Measurements from ENCODE around the gene CA10.

Gene CA10

DNA sequence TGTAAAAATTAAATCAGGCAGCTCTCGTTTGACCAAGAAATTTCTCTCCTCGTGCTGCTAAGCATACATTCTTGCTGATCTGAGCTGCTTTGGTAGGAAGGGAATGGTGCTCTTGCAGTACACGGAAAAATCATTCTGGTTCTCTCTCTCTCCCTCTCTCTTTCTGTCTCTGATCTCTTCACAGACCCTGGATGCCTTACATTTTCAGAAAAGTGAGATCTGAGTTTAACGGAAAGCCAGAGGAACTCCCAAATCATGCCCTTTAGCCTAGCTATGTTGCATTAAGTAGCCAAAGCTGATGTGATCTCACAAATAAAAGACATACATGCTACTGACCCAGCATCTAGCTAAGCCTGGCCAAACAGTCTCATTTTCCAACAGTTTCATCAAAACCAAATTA, 4.0 kb downstream of the CA10 start:
- peaks cover 41% of the 10 kb centered on the region for H3K27me3 Mint-ChIP-seq
- peaks cover 6% of the 10 kb centered on the region for H3K4me1 Mint-ChIP-seq (ENCODE audit: low read depth)
- no peaks in the 10 kb centered on the region for H3K36me3 Mint-ChIP-seq (ENCODE audit: low read depth)
- no peak for DNase-seq
- H3K27ac Mint-ChIP-seq = no peak overlapping the region
- no peak overlapping the region for H3K4me3 Mint-ChIP-seq
- H3K9me3 Mint-ChIP-seq = no peaks in the 10 kb centered on the region

DNA sequence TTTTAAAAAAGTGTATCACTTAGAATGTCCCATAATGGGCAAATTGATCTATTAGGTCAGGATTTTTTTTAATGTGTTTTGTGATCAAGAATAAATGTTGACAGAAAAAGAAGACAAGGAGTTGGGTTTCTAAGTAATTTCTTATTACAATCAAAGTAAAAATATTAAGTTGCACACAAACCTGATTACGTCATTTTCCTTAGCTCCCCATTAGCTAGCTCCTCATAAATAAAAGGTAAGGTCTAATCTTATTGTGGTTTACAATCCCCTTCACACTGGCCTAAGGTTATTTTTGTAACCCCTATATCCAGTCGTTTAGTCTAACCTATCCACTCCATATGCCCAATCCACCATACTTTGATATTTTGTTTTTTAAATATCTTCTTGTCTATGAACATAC, 7.6 kb downstream of the CA10 start:
- Mint-ChIP-seq H3K9me3 (no peaks in the 10 kb centered on the region), H3K27ac (no peak overlapping the region), H3K4me1 (ENCODE audit: low read depth) (peaks cover 12% of the 10 kb centered on the region), H3K27me3 (peaks cover 10% of the 10 kb centered on the region), H3K4me3 (no peak overlapping the region), H3K36me3 (ENCODE audit: low read depth) (no peaks in the 10 kb centered on the region)
- no peak for DNase-seq

DNA sequence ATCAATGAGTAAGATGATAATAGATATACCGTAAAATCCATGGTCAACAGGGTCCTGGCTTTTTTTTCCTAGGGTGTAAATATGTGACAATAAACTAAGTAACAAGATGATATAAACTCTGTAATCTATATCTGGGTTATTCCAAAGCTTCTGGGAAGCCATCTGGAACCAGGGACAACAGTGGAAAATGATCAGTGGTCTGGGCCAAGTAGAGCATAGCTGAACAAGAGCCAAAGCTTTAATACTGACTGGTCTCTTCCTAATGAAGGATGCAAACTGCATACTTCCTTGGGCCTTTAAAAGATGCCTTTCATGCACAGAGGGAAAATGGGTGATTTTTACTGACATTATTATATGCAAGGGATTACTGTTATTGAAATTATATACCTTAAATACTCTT, 8.9 kb downstream of the CA10 start:
- H3K27ac Mint-ChIP-seq = no peak overlapping the region
- no peaks in the 10 kb centered on the region for H3K9me3 Mint-ChIP-seq
- no peaks in the 10 kb centered on the region for H3K36me3 Mint-ChIP-seq (ENCODE audit: low read depth)
- DNase-seq = no peak
- H3K4me3 Mint-ChIP-seq = no peak overlapping the region
- H3K4me1 Mint-ChIP-seq (ENCODE audit: low read depth) = peaks cover 12% of the 10 kb centered on the region
- H3K27me3 Mint-ChIP-seq = peaks cover 6% of the 10 kb centered on the region

DNA sequence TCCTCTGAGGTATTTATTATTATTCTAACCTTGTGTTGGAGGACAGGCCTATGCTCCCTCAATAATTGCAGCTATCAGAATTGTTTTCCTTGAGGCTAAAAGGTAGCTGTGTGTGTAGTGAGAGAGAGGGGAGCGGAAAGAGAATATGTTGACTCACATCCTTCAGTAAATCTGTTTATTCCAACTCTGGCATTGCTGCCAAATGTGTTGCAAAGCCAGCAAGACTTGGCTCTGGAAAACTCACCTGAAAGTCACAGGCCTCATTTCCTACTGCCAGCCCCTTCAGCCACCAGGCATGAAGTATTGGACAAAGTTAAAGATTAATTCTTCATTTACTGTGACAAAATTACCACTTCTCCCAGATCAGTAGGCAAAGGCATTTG, 9.6 kb downstream of the CA10 start:
- Mint-ChIP-seq H3K9me3 (no peaks in the 10 kb centered on the region), H3K4me3 (no peak overlapping the region), H3K27ac (no peak overlapping the region), H3K27me3 (peaks cover 4% of the 10 kb centered on the region), H3K4me1 (ENCODE audit: low read depth) (peaks cover 12% of the 10 kb centered on the region), H3K36me3 (ENCODE audit: low read depth) (no peaks in the 10 kb centered on the region)
- DNase-seq = no peak

DNA sequence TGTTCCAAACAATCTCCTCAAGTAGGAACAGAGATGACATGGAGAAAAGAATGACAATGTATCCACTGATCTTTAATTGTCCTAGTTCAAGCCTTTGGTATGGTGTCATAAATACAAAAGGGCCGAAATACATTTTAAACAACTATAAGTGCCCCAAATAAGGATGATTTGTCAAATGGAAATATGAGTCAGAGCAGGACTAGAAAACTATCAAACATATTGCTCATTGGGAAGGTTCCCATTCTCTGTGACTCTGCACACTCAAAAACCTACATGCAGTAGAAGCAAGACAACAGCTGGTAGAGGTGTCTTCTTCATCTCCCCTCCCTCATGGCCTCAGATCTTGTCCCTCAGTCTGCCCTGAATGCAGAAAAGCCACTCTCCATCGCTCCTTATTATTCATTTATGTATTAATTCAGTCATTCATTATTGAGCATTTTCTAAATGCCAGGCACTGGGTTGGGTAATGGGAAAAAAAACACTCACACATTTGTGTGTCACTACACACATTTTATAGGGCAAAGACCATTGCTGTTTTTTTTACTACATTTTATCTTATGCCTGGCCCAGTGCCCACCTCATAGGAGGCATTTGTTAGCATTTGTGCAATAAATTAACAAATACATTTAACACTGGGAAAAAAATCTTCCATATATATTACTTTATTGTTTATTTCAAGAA, 10.1 kb downstream of the CA10 start:
- Mint-ChIP-seq H3K4me1 (ENCODE audit: low read depth) (peaks cover 12% of the 10 kb centered on the region), H3K27me3 (peaks cover 4% of the 10 kb centered on the region), H3K9me3 (no peaks in the 10 kb centered on the region), H3K36me3 (ENCODE audit: low read depth) (no peaks in the 10 kb centered on the region), H3K27ac (peak overlapping the region; percentile 51), H3K4me3 (no peak overlapping the region)
- no peak for DNase-seq

DNA sequence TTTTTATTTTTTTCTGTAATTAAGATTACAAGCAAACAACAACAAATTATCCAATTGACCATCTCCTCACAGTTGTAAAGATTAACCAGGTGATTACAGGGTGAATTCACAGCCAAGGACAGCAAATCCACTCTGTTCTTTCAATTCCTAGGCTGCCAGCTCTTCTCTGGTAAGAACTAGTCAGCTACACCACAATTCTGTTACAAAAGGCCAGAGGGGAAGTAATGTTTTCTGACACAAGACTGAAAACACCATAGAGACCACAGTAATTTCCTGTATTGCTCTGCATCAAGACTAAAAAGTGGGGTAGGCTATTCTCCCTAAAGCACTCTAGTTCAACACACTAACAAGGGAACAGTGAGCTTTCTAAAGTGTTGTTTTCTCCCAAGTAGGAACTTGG, 10.6 kb downstream of the CA10 start:
- H3K27ac Mint-ChIP-seq = peak overlapping the region; percentile 51
- DNase-seq = no peak
- no peaks in the 10 kb centered on the region for H3K36me3 Mint-ChIP-seq (ENCODE audit: low read depth)

DNA sequence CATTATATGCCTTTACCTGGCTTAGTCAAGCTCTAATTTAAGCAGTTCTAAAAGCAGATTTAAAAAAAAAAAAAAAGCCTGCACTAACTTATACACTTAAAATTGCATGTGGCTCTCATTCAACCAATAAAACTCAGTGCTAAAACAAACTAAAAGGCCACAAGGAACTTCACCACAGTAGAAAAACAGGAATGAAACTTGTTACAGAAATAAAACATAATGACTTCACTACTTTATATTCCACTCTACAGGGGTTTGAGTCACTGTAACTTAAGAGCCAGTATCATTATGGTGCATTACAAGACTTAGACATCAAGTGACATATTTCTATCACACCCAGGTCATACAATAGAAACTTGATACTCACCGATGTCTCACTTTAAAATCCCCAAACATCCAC, 11.1 kb downstream of the CA10 start:
- peak overlapping the region; percentile 51 for H3K27ac Mint-ChIP-seq
- no peak overlapping the region for H3K4me3 Mint-ChIP-seq
- no peaks in the 10 kb centered on the region for H3K9me3 Mint-ChIP-seq
- peaks cover 4% of the 10 kb centered on the region for H3K27me3 Mint-ChIP-seq
- no peaks in the 10 kb centered on the region for H3K36me3 Mint-ChIP-seq (ENCODE audit: low read depth)
- no peak for DNase-seq
- H3K4me1 Mint-ChIP-seq (ENCODE audit: low read depth) = peaks cover 12% of the 10 kb centered on the region

More for the DNA sequence above, 10.6 kb downstream of the CA10 start:
- Mint-ChIP-seq H3K4me3 (no peak overlapping the region), H3K9me3 (no peaks in the 10 kb centered on the region), H3K4me1 (ENCODE audit: low read depth) (peaks cover 12% of the 10 kb centered on the region), H3K27me3 (peaks cover 4% of the 10 kb centered on the region)

DNA sequence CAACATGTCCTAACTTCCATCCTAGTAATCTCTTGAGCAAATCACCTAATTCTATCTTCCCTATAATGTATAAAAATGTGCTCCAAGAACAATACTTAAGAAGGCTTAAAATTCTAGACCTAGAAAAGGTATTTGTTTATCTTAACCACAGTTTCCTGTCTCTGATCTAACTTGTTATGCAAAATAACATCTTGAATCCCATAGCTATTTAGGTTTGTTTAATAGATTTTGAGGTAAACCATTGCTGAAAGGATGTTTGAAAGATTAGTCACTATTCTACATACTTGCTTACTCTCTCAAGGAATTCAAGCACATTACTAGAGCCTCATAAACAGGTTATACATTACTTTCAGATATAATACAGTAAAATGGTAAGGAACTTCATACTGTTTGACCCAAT, 13.0 kb downstream of the CA10 start:
- H3K27ac Mint-ChIP-seq = no peak overlapping the region
- H3K4me3 Mint-ChIP-seq = no peak overlapping the region
- H3K9me3 Mint-ChIP-seq = no peaks in the 10 kb centered on the region
- no peaks in the 10 kb centered on the region for H3K36me3 Mint-ChIP-seq (ENCODE audit: low read depth)
- no peak for DNase-seq
- peaks cover 12% of the 10 kb centered on the region for H3K4me1 Mint-ChIP-seq (ENCODE audit: low read depth)
- H3K27me3 Mint-ChIP-seq = peaks cover 2% of the 10 kb centered on the region

DNA sequence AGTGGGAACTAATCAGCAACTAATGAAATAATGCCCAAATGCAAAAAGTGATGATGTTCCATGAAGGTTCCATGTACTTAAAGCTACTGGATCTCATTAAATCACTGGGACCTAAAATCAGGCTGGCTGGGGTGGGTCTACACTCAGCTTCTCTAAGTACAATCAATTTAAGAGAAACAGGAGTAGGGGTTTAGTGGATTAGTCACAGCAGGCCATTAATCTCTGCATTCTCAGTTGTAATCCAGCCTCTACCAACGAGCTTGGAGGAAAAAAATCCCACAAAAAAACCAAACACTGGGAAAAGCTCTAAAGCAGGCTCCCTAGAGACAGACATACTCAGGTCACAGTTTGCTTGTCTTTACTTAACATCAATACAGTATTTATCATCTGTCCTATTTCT, 15.0 kb downstream of the CA10 start:
- Mint-ChIP-seq H3K27me3 (peaks cover 2% of the 10 kb centered on the region), H3K4me1 (ENCODE audit: low read depth) (peaks cover 12% of the 10 kb centered on the region), H3K27ac (no peak overlapping the region), H3K4me3 (no peak overlapping the region), H3K9me3 (no peaks in the 10 kb centered on the region), H3K36me3 (ENCODE audit: low read depth) (no peaks in the 10 kb centered on the region)
- no peak for DNase-seq

DNA sequence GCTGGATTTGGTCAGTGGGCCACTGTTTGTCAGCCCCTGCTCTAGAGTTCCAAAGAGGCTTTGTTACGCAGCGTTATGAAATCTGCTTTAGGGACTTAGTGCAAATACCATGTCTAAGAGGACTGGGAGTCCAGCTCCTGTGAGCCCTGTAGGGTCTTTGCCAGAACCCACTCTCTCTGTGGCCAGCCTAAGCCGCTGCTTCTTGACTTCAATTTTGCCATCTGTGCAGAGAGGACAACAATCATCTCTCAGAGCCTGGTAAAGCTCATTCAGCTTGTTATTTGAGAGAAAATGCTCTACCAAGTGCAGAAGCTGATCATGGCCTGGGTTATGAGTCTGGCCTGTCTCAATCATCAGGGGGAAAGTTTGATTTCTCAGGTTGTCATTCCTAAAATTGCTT, 17.9 kb downstream of the CA10 start:
- DNase-seq = no peak
- H3K9me3 Mint-ChIP-seq = no peaks in the 10 kb centered on the region
- H3K36me3 Mint-ChIP-seq (ENCODE audit: low read depth) = no peaks in the 10 kb centered on the region
- no peaks in the 10 kb centered on the region for H3K4me1 Mint-ChIP-seq (ENCODE audit: low read depth)
- no peak overlapping the region for H3K4me3 Mint-ChIP-seq
- H3K27ac Mint-ChIP-seq = no peak overlapping the region
- peaks cover 2% of the 10 kb centered on the region for H3K27me3 Mint-ChIP-seq

DNA sequence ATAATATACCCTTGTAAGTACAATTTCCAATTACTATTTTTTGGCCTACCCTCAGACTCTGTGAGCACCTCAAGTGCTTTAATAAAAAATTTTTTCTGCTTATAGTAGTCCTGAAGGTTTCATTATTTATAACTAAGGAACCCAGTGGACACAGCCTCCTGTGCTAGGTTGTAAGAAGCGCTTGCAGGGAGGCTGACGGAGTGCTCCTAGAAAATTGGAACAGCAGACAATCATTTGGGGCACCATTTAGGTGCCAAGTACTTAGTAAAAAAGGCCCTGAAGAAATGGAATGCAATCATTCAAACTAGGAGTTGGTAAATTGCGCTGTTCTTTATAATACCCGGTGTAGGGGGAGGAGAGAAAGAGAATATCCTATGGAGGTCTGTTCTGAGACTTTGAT, 19.8 kb downstream of the CA10 start:
- H3K27ac Mint-ChIP-seq = no peak overlapping the region
- H3K4me1 Mint-ChIP-seq (ENCODE audit: low read depth) = no peaks in the 10 kb centered on the region
- H3K36me3 Mint-ChIP-seq (ENCODE audit: low read depth) = no peaks in the 10 kb centered on the region
- no peak overlapping the region for H3K4me3 Mint-ChIP-seq
- no peak for DNase-seq
- no peaks in the 10 kb centered on the region for H3K9me3 Mint-ChIP-seq
- peaks cover 2% of the 10 kb centered on the region for H3K27me3 Mint-ChIP-seq

DNA sequence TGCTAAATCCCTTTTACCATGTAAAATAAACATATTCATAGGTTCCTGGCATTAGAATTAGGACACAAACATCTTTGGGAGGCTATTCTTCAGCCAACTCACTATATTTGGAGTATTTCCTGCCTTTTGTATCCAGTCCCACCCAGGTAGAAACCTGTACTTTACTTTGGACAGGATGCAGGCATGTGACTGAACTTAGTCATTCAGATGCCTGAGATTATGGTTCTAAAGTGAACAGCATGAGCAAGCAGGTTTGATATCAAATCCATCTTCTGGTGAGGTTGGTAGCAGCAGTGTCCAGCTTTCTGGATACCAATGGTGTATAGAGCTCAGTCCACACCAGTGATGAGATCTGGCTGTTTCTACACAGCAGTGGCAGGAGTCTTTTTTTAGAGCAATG, 20.2 kb downstream of the CA10 start:
- Mint-ChIP-seq H3K27me3 (peaks cover 2% of the 10 kb centered on the region), H3K4me1 (ENCODE audit: low read depth) (no peaks in the 10 kb centered on the region), H3K27ac (no peak overlapping the region), H3K36me3 (ENCODE audit: low read depth) (no peaks in the 10 kb centered on the region), H3K9me3 (no peaks in the 10 kb centered on the region), H3K4me3 (no peak overlapping the region)
- DNase-seq = no peak

DNA sequence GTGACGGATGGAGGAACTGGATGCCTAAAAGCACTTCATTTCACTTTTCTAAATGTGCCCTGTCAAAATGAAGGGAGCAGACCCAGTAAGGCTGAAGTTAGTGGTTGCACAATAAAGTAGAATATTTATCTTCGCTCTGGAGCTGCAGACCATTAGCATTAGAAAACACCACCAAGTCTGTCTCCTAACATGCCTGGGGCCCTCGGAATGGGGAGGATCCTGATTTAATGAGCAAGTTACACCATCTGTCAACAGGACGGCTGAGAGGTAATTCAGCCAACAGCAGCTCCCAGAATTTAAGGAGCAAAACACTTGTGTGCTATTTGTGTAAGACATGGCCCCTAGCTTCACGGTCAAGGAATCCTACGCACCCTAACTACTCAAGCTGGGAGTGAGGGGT, 22.3 kb downstream of the CA10 start:
- Mint-ChIP-seq H3K4me1 (ENCODE audit: low read depth) (no peaks in the 10 kb centered on the region), H3K36me3 (ENCODE audit: low read depth) (no peaks in the 10 kb centered on the region), H3K9me3 (no peaks in the 10 kb centered on the region), H3K27ac (no peak overlapping the region), H3K4me3 (no peak overlapping the region), H3K27me3 (peaks cover 2% of the 10 kb centered on the region)
- DNase-seq = no peak

DNA sequence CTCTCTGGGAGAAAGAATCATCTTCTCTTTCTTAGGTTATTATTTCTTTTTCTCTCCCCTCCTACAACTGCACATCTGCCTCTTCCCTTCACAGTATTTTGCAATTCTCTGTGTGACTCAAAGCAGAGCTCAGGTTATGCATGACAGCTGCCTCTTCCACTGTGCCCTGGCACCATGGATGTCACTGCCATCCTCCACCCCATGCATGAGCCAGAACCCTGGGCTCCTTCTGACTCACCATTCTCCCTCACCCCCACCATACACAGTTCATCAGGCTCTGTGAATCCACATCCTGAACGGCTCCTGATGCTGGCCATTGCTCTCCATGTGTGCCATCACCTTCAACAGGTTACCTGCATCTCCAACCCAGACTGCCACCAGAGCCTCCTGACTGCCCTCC, 23.9 kb downstream of the CA10 start:
- Mint-ChIP-seq H3K27ac (no peak overlapping the region), H3K27me3 (no peaks in the 10 kb centered on the region), H3K4me1 (ENCODE audit: low read depth) (no peaks in the 10 kb centered on the region), H3K36me3 (ENCODE audit: low read depth) (no peaks in the 10 kb centered on the region), H3K4me3 (no peak overlapping the region), H3K9me3 (no peaks in the 10 kb centered on the region)
- DNase-seq = no peak

DNA sequence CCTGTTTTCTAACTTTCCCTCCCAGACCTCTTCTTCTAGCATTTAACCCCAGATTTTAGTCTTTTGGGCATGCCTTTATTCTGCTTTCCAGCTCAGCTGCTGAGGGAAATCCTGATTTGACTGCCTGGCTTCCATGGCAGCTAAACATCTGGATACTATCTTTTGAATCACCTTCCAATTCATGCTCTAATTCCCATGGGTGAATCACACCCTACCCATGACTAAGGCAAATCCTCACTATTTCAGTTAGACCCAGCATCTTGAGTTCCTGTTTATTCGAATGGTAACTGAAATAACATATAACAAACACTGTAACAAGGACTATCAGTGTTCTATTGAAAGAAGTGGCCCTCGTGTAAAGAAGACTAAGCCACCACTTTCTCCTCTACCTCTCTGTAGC, 29.8 kb downstream of the CA10 start:
- H3K4me3 Mint-ChIP-seq = no peak overlapping the region
- H3K27me3 Mint-ChIP-seq = no peaks in the 10 kb centered on the region
- no peaks in the 10 kb centered on the region for H3K9me3 Mint-ChIP-seq
- no peaks in the 10 kb centered on the region for H3K4me1 Mint-ChIP-seq (ENCODE audit: low read depth)
- H3K27ac Mint-ChIP-seq = no peak overlapping the region
- H3K36me3 Mint-ChIP-seq (ENCODE audit: low read depth) = no peaks in the 10 kb centered on the region
- DNase-seq = no peak

DNA sequence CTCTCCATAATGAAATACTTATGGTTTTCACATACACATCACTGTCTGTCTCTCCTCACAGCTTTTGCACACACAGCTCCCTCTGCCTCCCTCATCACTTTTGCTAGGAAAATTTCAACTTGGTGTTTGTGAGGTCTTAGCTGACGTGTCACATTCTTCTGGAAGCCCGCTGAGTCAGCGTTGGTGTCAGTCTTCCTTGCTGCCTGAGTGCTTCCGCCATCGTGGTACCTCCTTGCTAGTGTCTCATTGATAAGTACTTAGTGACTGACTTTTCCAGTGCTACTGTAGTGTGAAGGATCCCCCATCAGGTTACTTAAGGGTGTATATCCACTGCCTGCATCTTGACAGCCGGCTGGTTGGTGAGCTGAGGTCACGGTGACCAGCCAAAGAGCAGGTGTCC, 33.5 kb downstream of the CA10 start:
- DNase-seq = no peak
- H3K36me3 Mint-ChIP-seq (ENCODE audit: low read depth) = no peaks in the 10 kb centered on the region
- no peak overlapping the region for H3K4me3 Mint-ChIP-seq
- no peaks in the 10 kb centered on the region for H3K27me3 Mint-ChIP-seq
- H3K4me1 Mint-ChIP-seq (ENCODE audit: low read depth) = no peaks in the 10 kb centered on the region
- no peak overlapping the region for H3K27ac Mint-ChIP-seq
- no peaks in the 10 kb centered on the region for H3K9me3 Mint-ChIP-seq
